GM23338 (cell line): ENCODE measurements around the gene ZNF48. TPM values are rescaled to one million over a fixed set of nuclear protein-coding genes. Genes with fewer than 3 reads are reported as not detected.

Source experiments
- ATAC-seq: fragments of 200-7000 bp; cut with Tn5 transposase; 3 replicates; pipeline ENCODE4 v1.9.1; 2020
- DNase-seq: peaks from one replicate; pipeline ENCODE4 v3.0.0-alpha.2; 2015; ENCODE audit warnings: low spot score
- H2AFZ ChIP-seq: fragments of 200-600 bp; sonication (generic); 2 replicates; pipeline ENCODE4 v1.8.0; 2016; ENCODE audit warnings: antibody characterized with exemption, mild to moderate bottlenecking, moderate library complexity
- H3F3A ChIP-seq: fragments of 200-600 bp; sonication (generic); replicated peaks from 2 replicates; pipeline ENCODE4 v1.8.0; 2017; ENCODE audit warnings: antibody characterized with exemption, mixed run types, low read depth
- H3K27ac ChIP-seq: fragments of 200-600 bp; sonication (generic); 2 replicates; pipeline ENCODE4 v1.6.1; 2016; ENCODE audit warnings: low read depth
- H3K27me3 ChIP-seq: fragments of 200-600 bp; sonication (generic); 2 replicates; pipeline ENCODE4 v1.8.0; 2016; ENCODE audit warnings: mild to moderate bottlenecking, mixed run types, moderate library complexity; ENCODE audit not compliant: insufficient read depth
- H3K36me3 ChIP-seq: fragments of 200-600 bp; sonication (generic); 2 replicates; pipeline ENCODE4 v1.8.0; 2016; ENCODE audit warnings: mild to moderate bottlenecking; ENCODE audit not compliant: insufficient read depth
- H3K4me1 ChIP-seq: fragments of 200-600 bp; sonication (generic); 2 replicates; pipeline ENCODE4 v1.8.0; 2016; ENCODE audit warnings: mild to moderate bottlenecking, moderate library complexity; ENCODE audit not compliant: insufficient read depth
- H3K4me2 ChIP-seq: fragments of 200-600 bp; sonication (generic); 2 replicates; pipeline ENCODE4 v1.7.1; 2017; ENCODE audit warnings: mixed run types
- H3K4me3 ChIP-seq: fragments of 200-600 bp; sonication (generic); 2 replicates; pipeline ENCODE4 v1.6.1; 2016; ENCODE audit warnings: mixed run types
- H3K79me2 ChIP-seq: fragments of 200-600 bp; sonication (generic); replicated peaks from 2 replicates; pipeline ENCODE4 v1.8.0; 2017; ENCODE audit warnings: mild to moderate bottlenecking; ENCODE audit not compliant: insufficient read depth
- H3K9me2 ChIP-seq: fragments of 200-600 bp; sonication (generic); 2 replicates; pipeline ENCODE4 v1.8.0; 2017; ENCODE audit not compliant: insufficient read depth
- H4K20me1 ChIP-seq: fragments of 200-600 bp; sonication (generic); replicated peaks from 2 replicates; pipeline ENCODE4 v1.8.0; 2017; ENCODE audit warnings: mild to moderate bottlenecking; ENCODE audit not compliant: insufficient read depth
- H3K27ac Mint-ChIP-seq: 2 replicates; pipeline ENCODE4 v1.8.0; 2020; ENCODE audit warnings: inconsistent platforms, mild to moderate bottlenecking, moderate library complexity, mixed read lengths
- H3K27me3 Mint-ChIP-seq: 3 replicates; pipeline ENCODE4 v1.8.0; 2022; ENCODE audit warnings: low read depth, mild to moderate bottlenecking, moderate library complexity, mixed read lengths, inconsistent platforms; ENCODE audit not compliant: insufficient read depth, poor library complexity
- H3K36me3 Mint-ChIP-seq: 3 replicates; pipeline ENCODE4 v1.8.0; 2021; ENCODE audit warnings: low read depth, mild to moderate bottlenecking, inconsistent platforms, moderate library complexity, mixed read lengths
- H3K4me1 Mint-ChIP-seq: 3 replicates; pipeline ENCODE4 v1.8.0; 2020; ENCODE audit warnings: mild to moderate bottlenecking, inconsistent platforms, mixed read lengths
- H3K4me3 Mint-ChIP-seq: 3 replicates; pipeline ENCODE4 v1.8.0; 2021; ENCODE audit warnings: moderate library complexity, mild to moderate bottlenecking, inconsistent platforms, mixed read lengths
- H3K9me3 Mint-ChIP-seq: 3 replicates; pipeline ENCODE4 v1.8.0; 2020; ENCODE audit warnings: moderate library complexity, mild to moderate bottlenecking, inconsistent platforms, mixed read lengths
- CREB1 ChIP-seq: fragments of 250-450 bp; sonication (Bioruptor Pico); IDR thresholded peaks from 2 replicates; pipeline ENCODE4 v1.5.0; 2020; ENCODE audit warnings: low read depth, mild to moderate bottlenecking, moderate library complexity
- CTCF ChIP-seq, 2 experiments: fragments of 200-600 bp in 1 of 2; sonication (generic) in 1 of 2; conservative IDR thresholded peaks; 2 replicates each; pipeline versions ENCODE4 v1.5.1 to v1.6.1; 2016 to 2017; ENCODE audit warnings: antibody characterized with exemption in 2 of 2, low read depth in 2 of 2, mild to moderate bottlenecking in 2 of 2, moderate library complexity in 1 of 2
- JUNB ChIP-seq: IDR thresholded peaks from one replicate; pipeline ENCODE4 v1.6.1; 2016; ENCODE audit warnings: antibody characterized with exemption; ENCODE audit not compliant: unreplicated experiment
- POLR2AphosphoS5 ChIP-seq: IDR thresholded peaks from 2 replicates; pipeline ENCODE4 v1.6.1; 2016; ENCODE audit warnings: antibody characterized with exemption, low read depth
- REST ChIP-seq: IDR thresholded peaks from one replicate; pipeline ENCODE4 v1.6.1; 2018; ENCODE audit warnings: antibody characterized with exemption; ENCODE audit not compliant: unreplicated experiment
- STAT1 ChIP-seq: IDR thresholded peaks from one replicate; pipeline ENCODE4 v1.6.1; 2016; ENCODE audit warnings: antibody characterized with exemption; ENCODE audit not compliant: unreplicated experiment
- ZNF331 ChIP-seq: fragments of 250-450 bp; sonication (Bioruptor Pico); IDR thresholded peaks from 2 replicates; pipeline ENCODE4 v1.5.0; 2020; ENCODE audit warnings: low read depth, mild to moderate bottlenecking, moderate library complexity
- ZNF462 ChIP-seq: fragments of 250-450 bp; sonication (Bioruptor Pico); IDR thresholded peaks from 2 replicates; pipeline ENCODE4 v1.5.0; 2020; ENCODE audit warnings: mild to moderate bottlenecking, moderate library complexity
- polyA plus RNA-seq: library from polyadenylated mRNA; unstranded; fragments of >200 nt; fragmentation: Nextera tagmentation; extraction: Ambion mirVana; gene quantifications from 2 replicates; pipeline ENCODE4 v1.2.1, GENCODE V29; 2016
- total RNA-seq: library from RNA; depleted of rRNA; stranded (reverse); fragments of >200 nt; shearing (Covaris generic); gene quantifications from 2 replicates; pipeline ENCODE4 v1.2.3, GENCODE V29; 2014

Gene ZNF48
- total and polyA plus RNA-seq, 2 experiments from 2014 or later = 4.8 to 44.3 TPM

GRCh38 chr16:30444231-30445148 is 49.3 kb downstream of the ZNF48 start:
- ATAC-seq = no peak
- H3K27ac Mint-ChIP-seq = no peak overlapping the region
- H3K36me3 Mint-ChIP-seq = peaks cover 26% of the 10 kb centered on the region
- Histone ChIP-seq H4K20me1 (peaks cover 8% of the 10 kb centered on the region), H3K4me1 (peaks cover 14% of the 10 kb centered on the region; the same call in 1 of the 2 replicates), H3K27me3 (no peaks in the 10 kb centered on the region), H3K79me2 (peaks cover 13% of the 10 kb centered on the region), H3K36me3 (no peaks in the 10 kb centered on the region), H3K4me2 (peak overlapping the region; percentile 84), H2AFZ (no peak overlapping the region), H3K9me2 (peaks cover 7% of the 10 kb centered on the region), H3F3A (peaks cover 6% of the 10 kb centered on the region; the same call in 1 of the 2 replicates), H3K27ac (peak overlapping the region; percentile 74; the same call in 1 of the 2 replicates), H3K4me3 (peak overlapping the region; percentile 77)
- TF ChIP-seq POLR2AphosphoS5 (no peak), JUNB (no peak), CTCF (conservative IDR thresholded peaks at IDR 0.05; ENCODE audit: low read depth in 2 of 2) (no peak), REST (no peak), ZNF462 (no peak), STAT1 (no peak), ZNF331 (CRISPR knock-in tag) (no peak), CREB1 (CRISPR knock-in tag) (no peak)
- H3K27me3 Mint-ChIP-seq = peaks cover 11% of the 10 kb centered on the region
- peak overlapping the region; percentile 74 for H3K4me3 Mint-ChIP-seq
- peaks cover 19% of the 10 kb centered on the region; the same call in 2 of the 3 replicates for H3K9me3 Mint-ChIP-seq
- DNase-seq = no peak
- H3K4me1 Mint-ChIP-seq = peaks cover 25% of the 10 kb centered on the region
